NCI-H1436 (cell line): ENCODE results near the gene AKAP1.

Experiments
- DNase-seq: peaks from one replicate; lab custom pipeline; 2025; lab: John Stamatoyannopoulos, UW

AKAP1 gene, protein sequence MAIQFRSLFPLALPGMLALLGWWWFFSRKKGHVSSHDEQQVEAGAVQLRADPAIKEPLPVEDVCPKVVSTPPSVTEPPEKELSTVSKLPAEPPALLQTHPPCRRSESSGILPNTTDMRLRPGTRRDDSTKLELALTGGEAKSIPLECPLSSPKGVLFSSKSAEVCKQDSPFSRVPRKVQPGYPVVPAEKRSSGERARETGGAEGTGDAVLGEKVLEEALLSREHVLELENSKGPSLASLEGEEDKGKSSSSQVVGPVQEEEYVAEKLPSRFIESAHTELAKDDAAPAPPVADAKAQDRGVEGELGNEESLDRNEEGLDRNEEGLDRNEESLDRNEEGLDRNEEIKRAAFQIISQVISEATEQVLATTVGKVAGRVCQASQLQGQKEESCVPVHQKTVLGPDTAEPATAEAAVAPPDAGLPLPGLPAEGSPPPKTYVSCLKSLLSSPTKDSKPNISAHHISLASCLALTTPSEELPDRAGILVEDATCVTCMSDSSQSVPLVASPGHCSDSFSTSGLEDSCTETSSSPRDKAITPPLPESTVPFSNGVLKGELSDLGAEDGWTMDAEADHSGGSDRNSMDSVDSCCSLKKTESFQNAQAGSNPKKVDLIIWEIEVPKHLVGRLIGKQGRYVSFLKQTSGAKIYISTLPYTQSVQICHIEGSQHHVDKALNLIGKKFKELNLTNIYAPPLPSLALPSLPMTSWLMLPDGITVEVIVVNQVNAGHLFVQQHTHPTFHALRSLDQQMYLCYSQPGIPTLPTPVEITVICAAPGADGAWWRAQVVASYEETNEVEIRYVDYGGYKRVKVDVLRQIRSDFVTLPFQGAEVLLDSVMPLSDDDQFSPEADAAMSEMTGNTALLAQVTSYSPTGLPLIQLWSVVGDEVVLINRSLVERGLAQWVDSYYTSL

DNA sequence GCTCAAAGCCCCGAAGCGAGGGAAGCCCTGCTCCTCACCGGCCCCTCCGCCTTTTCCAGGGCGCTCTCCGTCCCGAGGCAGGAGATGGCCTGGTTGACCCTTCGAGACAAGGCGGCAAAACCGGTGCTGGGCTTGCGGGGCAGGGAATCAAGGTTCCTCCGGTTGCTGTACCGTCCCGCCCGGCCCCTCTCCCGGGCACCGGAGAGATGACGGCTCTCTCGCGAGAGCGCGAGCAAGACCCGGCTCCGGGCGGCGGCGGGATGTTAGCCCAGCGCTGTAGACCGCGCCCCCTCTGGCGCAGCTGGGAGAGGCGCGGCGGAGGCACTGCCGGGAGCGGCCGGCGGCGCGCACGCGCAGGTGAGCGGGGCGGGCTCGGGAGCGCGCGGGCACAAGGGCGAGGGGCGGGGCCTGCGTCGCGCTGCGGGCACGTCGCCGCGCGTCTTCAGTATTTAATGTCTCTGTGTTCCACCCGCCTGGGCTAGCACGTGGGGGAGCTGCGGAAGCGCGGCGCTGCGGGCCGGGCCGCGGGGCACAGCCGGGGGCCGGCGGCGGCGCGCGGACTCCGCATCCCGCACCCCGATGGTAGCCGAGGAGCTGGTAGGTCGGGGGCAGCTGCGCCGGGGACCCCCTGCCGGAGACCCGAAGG lies at the start of gene AKAP1:
Gene AKAP1, plus strand, starts transcription at position 445 of the 646 bp plus-strand sequence. CDS start 20,219 bp downstream, outside the sequence.
- DNase-seq = peak; percentile 99

DNA sequence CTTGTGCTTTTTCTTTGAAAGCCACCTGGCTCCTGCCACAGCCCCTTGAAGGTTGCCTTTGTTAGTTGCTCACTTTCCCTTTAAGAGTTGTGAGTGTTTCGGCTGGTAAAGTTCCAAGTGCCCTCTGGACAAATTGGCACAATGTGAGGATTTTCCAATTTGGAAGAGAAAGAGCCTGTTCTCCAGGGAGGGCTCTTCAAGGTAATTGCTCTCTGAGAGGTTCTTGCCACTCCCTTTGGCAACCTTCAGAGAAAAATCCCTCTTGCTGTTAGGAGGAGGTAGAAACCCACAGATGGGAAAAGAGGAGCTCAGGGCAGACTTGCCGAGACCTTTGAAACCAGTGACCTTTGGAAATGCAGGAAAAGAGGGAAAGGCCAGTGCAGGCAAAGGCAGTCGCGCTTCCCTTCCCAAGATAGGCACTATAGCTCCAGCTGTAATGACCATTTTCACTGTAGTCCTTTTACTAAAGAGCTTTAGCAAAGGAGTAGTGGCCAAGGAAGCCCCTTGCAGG lies 49.0 kb upstream of the AKAP1 start:
- DNase-seq = peak; percentile 85

DNA sequence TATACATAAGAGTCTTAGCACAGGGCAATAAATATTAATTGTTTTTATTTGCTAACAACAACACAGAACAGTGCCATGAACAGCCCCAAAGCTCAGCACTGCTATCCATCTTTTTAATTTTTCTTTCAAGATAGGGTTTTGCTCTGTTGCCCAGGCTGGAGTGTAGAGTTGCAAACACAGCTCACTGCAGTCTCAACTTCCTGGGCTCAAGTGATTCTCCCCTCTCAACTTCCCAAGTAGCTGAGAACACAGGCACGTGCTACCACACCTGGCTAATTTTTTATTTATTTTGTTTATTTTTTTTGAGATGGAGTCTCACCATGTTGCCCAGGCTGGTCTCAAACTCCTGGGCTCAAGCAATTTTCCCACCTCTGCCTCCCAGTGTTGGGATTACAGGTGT lies 47.6 kb upstream of the AKAP1 start:
- DNase-seq = no peak

DNA sequence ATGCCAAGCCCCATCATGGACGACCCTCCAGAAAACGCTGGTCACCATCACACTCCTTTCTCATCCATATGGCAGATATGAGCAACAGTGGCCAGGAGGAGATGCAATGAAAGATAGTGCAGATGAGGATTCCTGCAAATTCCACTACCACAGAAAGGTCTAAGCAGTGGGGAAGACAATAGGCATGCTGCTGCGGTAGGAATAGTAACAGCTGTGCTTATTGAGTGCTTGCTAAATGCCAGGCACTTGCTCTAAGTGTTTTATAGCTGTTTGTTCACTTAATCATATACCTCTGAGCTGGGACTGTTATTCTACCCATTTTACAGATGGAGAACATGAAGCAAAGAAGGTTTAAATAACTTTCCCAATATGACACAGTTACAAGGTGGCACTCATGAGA lies 46.6 kb upstream of the AKAP1 start:
- no peak for DNase-seq

DNA sequence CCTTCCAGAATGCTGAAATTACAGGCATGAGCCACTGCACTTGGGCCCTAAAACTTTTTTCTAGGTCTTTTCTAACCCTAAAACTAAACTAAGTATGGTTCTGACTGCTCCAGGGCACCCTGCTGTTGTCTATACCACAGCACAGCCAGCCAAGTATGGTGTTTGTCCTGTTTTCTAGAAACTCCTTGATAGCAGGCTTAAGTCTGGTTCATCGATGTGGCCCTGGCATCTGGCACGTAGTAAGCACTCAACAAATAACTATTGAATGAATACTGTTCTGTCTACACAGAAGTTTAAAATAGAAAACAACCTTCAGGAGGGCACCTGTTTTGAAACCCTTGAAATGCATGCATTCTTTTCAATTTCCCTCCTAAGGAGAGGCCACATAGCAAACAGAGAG lies 44.5 kb upstream of the AKAP1 start:
- no peak for DNase-seq

DNA sequence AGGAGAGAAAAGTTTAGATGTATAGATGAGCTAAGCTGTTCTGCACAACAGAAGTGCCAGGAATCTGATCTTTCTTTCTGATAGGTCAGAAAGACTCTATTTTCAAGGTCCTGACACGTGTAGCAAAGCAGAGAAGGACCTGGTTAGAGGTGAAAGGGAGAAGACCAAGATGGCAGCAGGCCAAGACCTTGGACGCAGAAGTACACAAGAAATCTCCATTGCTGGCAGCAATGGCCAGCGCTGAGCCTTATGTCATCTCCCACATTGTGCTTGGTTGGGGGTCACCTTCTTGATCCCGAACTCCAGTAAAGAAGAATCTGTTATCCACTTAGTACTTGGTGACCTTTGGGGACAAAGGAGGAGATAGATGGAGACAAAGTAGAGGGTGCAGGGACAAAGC lies 41.8 kb upstream of the AKAP1 start:
- no peak for DNase-seq

DNA sequence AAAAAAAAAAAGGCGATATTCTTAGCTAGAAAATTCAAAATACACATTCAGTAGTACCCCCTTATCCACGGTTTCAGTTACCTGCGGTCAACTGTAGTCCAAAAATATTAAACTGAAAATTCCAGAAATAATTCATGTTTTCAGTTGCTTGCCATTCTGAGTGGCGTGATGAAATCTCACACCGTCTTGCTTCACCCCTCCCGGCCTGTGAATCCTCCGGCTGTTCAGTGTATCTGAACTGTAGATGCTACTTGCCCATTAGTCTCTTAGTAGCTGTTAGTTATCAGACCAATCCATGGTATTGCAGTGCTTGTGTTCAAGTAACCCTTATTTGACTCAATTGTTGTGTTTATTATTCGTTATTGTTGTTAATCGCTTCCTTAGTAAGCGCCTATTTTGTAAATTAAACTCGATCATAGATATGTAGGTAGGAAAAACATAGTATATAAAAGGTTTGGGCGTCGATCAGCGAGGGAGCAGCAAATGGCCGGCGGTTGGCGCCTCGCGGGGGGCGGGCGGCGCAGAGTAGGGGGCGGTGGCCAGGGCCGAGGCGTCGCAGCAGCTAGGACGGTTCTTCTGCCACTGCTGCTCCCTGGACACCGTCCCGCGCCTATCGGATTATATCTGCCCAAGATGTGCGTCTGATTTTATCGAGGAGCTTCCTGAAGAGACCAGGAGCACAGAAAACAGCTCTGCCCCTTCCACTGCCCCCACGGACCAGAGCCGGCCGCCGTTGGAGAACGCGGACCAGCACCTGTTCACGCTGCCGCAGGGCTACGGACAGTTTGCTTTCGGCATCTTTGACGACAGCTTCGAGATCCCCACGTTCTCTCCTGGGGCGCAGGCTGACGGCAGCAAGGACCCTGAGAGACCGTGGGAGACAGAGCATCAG lies 39.8 kb upstream of the AKAP1 start:
- no peak for DNase-seq

DNA sequence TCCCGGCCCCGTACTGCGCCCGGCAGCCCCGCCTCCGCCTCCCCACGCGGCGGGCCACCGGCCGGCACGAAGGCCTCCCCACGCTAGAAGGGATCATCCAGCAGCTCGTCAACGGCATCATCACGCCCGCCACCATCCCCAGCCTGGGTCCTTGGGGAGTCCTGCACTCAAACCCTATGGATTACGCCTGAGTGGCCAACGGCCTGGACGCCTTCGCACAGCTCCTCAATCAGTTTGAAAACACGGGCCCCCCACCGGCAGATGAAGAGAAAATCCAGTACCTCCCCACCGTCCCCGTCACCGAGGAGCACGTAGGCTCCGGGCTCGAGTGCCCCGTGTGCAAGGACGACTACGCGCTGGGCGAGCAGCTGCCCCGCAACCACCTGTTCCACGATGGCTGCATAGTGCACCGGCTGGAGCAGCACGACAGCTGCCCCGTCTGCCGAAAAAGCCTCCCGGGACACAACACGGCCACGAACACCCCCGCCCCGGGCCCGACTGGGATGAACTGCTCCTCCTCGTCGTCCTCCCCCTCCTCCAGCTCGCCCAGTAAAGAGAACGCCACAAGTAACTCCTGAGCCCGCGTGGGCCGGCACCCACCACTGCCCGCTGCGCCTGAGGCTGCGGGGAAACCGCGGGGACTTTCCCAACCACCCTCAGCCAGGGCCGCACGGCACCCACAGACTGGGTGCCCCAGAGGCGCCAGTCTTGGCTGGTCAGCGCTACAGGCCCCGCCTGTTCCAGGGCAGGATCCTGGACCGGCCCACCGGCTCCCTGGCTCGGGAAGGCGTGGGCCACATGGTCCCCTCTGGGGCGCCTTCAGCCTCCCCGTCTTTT lies 39.0 kb upstream of the AKAP1 start:
- DNase-seq = no peak

DNA sequence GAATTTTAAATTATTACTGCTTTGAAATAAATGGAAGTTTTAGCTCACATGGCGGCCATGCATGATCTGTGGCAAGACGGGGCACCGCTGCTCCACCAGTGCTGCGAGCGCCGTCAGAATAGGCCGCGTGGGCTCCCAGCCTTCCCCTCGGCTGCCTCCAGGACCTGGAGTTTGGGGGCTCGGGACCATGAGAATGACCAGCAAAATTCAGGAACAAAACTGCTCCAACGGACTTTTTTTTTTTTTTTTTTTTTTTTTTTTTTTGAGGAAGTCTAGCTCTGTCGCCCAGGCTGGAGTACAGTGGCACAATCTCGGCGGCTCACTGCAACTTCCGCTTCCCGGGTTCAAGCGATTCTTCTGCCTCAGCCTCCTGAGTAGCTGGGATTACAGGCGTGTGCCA lies 38.3 kb upstream of the AKAP1 start:
- no peak for DNase-seq

DNA sequence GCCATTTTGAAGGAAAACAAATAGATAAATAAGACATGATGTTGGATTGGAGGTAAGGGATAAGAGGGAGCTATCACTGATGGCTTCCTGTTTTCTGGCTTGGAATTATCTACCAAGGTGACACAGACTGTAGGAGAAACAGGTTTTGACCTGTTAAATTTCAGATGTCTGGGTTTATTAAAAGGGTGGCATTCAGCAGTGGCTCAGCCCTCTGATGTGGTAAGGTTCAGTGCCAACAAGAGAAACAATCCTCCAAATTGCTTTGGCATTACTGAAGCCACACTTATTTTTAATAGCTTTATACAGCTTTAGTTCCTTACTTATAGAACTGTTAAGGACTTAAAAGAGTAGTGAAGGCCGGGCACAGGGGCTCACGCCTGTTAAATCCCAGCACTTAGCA lies 37.0 kb upstream of the AKAP1 start:
- no peak for DNase-seq

DNA sequence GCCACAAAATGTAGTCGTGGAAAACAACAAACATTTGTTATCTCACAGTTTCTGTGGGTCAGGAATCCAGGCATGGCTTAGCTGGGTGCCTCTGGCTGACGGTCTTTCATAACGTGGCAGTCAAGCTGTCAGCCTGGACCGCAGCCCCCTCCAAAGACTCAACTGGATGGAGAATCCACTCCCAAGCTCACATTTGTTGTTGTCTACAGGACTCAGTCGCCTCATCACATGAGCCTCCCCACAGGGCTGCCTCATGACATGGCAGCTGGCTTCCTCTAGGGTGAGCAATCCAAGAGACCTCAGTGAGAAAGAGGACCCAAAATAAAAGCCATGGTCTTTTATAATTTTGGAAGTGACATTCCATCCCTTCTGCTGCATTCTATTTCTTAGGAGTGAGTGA lies 34.7 kb upstream of the AKAP1 start:
- no peak for DNase-seq

DNA sequence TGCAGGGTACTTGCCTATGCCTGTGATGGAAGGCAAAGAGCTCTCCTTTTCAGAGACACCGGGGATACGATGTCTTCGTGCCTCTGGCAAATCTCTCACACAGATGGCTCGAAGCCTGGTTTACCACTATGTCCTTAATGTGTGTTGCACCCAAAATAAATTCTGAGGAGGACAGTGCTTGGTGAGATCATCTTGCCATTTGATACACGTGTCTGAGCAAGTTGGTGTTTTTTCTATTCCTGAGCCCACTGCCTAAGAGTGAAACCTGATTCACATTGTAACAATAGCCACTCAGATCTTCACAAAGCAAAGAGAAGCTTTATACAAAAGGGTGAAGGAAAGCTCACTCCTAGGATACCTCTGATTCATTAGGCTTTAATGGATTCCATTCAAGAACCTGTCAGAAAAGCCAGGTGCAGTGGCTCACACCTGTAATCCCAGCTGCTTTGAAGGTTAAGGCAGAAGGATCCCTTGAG lies 33.1 kb upstream of the AKAP1 start:
- DNase-seq = peak; percentile 98

DNA sequence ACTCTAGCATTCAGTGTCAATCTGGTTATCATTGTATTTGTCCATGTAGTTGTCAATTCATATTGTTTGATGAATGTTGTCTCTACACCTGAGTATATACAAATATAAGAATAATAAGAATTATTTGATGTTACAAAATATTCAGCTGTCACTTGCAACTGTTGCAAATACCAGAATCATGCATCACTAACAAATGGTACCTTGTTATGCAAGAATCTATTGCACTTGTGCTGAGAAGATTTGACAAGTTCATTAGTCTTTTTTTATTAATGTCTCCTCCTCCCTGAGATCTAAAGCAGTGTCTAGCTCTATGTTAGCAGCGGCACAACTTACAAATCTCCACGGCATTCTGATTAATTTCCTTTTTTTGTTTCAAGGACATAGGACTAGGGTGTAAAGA lies 22.2 kb upstream of the AKAP1 start:
- DNase-seq = no peak

DNA sequence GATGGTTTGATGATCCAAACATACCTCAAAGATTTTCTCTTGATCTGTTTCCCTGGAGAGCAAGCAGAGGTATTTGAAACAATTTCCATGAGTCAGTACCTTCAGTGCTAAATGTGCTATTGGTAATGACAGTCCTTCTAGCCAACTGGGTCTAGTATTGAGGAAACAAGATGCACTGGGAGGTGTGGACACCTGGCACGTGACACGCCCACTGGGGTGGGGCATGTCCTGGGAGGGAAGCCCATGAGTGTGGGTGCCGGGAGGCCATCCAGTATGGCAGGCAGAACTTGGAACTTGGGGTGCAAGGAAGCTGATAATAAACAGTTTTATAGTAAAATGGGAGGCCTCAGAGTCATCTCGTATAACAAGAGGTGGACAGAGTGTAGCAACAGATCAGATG lies 17.9 kb upstream of the AKAP1 start:
- DNase-seq = no peak

DNA sequence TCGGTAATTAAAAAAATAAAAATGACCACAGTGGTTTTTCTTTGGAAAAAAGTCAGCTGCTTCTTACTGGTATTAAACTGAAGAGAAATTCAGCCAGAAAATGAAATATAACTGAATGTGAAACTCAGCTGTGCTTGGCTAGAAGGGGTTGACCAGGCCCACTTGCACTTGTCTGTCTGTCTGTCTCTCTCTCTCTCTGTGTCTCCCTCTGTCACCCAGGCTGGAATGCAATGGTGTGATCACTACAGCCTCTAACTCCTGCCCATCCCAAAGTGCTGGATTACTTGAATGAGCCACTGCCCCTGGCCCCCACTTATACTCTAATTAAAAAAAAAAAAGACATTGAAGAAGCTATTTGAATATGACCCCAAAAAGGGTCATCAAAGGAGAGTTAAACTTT lies 17.3 kb upstream of the AKAP1 start:
- DNase-seq = no peak

DNA sequence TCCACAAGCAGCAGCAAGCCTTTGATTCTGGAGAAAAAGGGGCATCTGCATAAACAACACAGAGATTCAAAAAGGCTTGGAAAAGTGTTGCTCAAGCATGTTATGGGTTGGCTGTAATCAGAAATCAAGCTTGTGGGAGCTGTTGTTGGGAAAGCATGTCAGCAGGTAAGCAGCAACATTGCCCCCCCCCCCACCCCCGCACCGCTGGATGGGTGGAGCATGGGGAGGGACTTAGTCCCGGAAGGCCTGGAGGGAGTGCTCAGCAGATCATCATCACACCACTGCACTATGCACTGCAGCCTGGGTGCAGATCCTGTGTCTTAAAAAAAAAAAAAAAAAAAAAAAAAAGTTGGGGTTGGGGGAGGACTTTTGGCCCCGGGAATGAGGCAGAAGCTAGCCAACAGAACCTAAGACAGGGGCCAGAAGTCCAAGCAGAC lies 16.8 kb upstream of the AKAP1 start:
- no peak for DNase-seq

DNA sequence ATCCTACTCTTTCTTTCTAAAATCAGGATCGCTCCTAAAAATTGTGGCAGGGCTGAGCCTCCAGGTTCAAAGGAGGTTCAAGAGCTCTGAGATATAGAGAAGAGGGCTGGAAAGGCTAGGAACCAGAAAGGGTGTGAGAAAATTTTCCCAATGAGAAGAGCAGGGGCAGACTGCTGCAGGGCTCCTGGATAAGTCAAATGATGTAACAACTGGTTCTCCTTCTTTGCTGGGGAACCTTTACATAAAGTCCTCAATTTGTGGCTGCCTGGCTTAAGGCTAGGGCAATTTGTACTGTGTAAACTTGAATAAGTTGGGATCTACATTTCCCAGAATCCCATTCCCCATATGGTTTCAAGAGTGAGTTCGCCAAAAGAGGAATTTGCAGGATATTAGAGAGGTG lies 16.3 kb upstream of the AKAP1 start:
- DNase-seq = no peak

DNA sequence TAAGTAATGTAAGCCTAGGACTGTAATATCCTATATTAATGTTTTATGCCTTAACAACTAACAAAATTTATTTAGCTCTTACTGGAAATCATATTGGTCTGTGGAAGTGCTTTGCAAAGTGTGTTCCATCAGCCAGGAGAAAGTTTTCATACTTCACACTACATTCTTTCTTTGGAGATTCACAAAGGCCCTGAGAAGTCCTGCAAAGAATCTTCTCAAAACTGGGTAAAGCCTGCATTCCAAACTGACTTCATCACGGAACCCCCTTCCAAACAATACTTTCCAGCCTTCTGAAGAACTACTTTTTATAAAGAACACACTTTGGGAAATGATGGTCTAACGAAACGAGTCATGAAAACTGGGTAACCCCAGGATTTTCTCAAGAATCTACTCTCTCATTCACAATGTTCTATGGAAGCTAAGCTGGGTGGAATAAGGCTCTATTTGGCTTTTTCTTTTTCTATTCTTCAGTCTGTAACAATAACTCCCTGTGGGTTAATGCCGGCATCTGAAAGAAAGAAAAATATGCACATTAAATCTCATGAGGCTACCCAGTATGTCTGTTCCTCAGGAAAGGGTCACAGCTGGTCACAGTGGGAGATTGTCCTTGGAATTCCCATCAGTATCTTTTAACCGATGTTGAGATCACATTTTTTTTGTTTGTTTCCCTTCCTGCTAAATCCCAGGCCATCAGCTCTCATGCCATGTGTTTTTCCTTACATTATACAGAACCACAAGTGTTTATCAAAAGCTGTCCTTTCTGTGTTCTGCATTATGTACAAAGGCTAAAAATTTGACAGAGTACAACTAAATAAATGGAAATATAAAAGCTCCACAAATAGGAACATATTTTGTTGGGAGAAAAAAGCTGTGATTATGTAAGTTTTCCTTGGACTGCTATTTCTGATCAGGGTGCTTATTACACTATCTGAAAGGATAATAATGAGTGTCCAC lies 12.8 kb upstream of the AKAP1 start:
- DNase-seq = no peak

DNA sequence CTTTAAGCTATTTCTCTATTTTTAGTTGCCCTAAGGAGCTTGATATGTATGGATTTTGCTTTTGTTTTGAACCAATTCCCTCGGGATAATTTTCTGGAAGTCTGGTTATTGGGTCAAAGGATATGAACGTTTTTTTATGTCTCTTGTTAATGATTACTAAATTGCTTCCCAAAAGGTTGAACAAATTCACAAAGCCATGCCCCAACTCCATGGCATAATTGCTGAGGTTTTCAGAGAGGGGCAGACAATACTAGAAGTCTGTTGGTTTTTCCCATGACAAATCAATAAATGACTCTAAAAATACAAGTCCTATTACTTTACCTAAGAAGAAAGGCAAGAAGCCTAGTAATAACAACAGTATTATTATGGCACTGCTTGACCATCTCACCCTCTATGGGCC lies 11.4 kb upstream of the AKAP1 start:
- DNase-seq = no peak
